PFSK-1 (cell line): ENCODE measurements around the gene SETBP1.

Experiments used
- FOXP2 ChIP-seq: optimal IDR thresholded peaks from 2 replicates; pipeline ENCODE3; 2011; ENCODE audit warnings: borderline replicate concordance, control low read depth, inconsistent platforms; ENCODE audit not compliant: insufficient read depth; ENCODE audit errors: extremely low read length, extremely low read depth
- POLR2AphosphoS5 ChIP-seq: IDR thresholded peaks from 2 replicates; pipeline ENCODE4 v1.6.1; 2012; ENCODE audit warnings: low read depth, mild to moderate bottlenecking, control low read depth, low read length, moderate library complexity
- REST ChIP-seq, 2 experiments: IDR thresholded peaks; 2 replicates each; pipeline versions ENCODE4 v1.6.1 to v1.8.0; 2011 to 2012; ENCODE audit warnings: low read depth in 2 of 2, low read length in 2 of 2, control low read depth in 1 of 2, inconsistent platforms in 1 of 2, mild to moderate bottlenecking in 1 of 2, moderate library complexity in 1 of 2; ENCODE audit not compliant: insufficient read depth in 1 of 2
- SIN3A ChIP-seq: IDR thresholded peaks from 2 replicates; pipeline ENCODE4 v1.6.1; 2012; ENCODE audit warnings: mild to moderate bottlenecking, low read length, moderate library complexity, borderline replicate concordance; ENCODE audit not compliant: insufficient read depth
- TAF1 ChIP-seq: IDR thresholded peaks from 2 replicates; pipeline ENCODE4 v1.6.1; 2012; ENCODE audit warnings: low read length, control low read depth, borderline replicate concordance; ENCODE audit not compliant: insufficient read depth

The SETBP1 gene

GRCh38 chr18:45014047-45014501 lies 333.4 kb downstream of the SETBP1 start:
- TF ChIP-seq TAF1 (no peak), FOXP2 (no peak), SIN3A (no peak), POLR2AphosphoS5 (no peak), REST (IDR thresholded peaks at IDR 0.05; ENCODE audit: insufficient read depth in 1 of 2, low read depth in 2 of 2, low read length in 2 of 2) (no peak)

- TF ChIP-seq TAF1 (no peak), SIN3A (no peak), FOXP2 (no peak), REST (IDR thresholded peaks at IDR 0.05; ENCODE audit: insufficient read depth in 1 of 2, low read depth in 2 of 2, low read length in 2 of 2) (no peak), POLR2AphosphoS5 (no peak)
Observed at GRCh38 chr18:45015788-45016128, 335.1 kb downstream of the SETBP1 start.

- TF ChIP-seq TAF1 (no peak), SIN3A (no peak), REST (IDR thresholded peaks at IDR 0.05; ENCODE audit: insufficient read depth in 1 of 2, low read depth in 2 of 2, low read length in 2 of 2) (no peak), POLR2AphosphoS5 (no peak), FOXP2 (no peak)
Observed at GRCh38 chr18:45019469-45019868, 338.8 kb downstream of the SETBP1 start.

GRCh38 chr18:45023519-45023918 lies 342.8 kb downstream of the SETBP1 start:
- TF ChIP-seq TAF1 (no peak), FOXP2 (no peak), REST (IDR thresholded peaks at IDR 0.05; ENCODE audit: insufficient read depth in 1 of 2, low read depth in 2 of 2, low read length in 2 of 2) (no peak), POLR2AphosphoS5 (no peak), SIN3A (no peak)
